Measurements from ENCODE around the gene BBLN.

- TF ChIP-seq CTCF (IDR thresholded peaks at IDR 0.05) (peak in 2 of 4 experiments; percentile 9 to 18), POLR2A (IDR thresholded peaks at IDR 0.05) (peak; percentile 69)
Measured at GRCh38 chr9:128127990-128128835, 31.9 kb upstream of the BBLN start.

All from prostate gland (tissue), 2 donors.